Vagina (tissue), 2 donors: ENCODE data around the gene PCDHGC3.
A peak's percentile ranks its signal among the peaks of the same experiment; 100 is the strongest.

Experiments
- CTCF ChIP-seq, 3 experiments: fragments of 450-650 bp in 2 of 3; fragments of 200-600 bp in 1 of 3; sonication (generic) in 1 of 3; IDR thresholded peaks; one replicate each; pipeline ENCODE4 v1.5.1; 2017 to 2019; ENCODE audit warnings: antibody characterized with exemption in 3 of 3, mild to moderate bottlenecking in 2 of 3, moderate library complexity in 2 of 3
- POLR2A ChIP-seq, 2 donors: fragments of 450-650 bp; IDR thresholded peaks; one replicate each; pipeline ENCODE4 v1.6.1; 2017; ENCODE audit warnings: antibody characterized with exemption in 2 of 2, mild to moderate bottlenecking in 2 of 2, moderate library complexity in 2 of 2

- TF ChIP-seq CTCF (IDR thresholded peaks at IDR 0.05) (no peak), POLR2A (IDR thresholded peaks at IDR 0.05) (peak in 1 of 2 donors; percentile 54)
These were observed 33.2 kb downstream of the PCDHGC3 start for GRCh38 chr5:141508798-141509611.
